Calu3 (cell line): Measurements from ENCODE around the gene VPS54. TPM values are rescaled to one million over a fixed set of nuclear protein-coding genes. Genes with fewer than 3 reads are reported as not detected.
A peak's percentile ranks its signal among the peaks of the same experiment; 100 is the strongest.

ENCODE experiments used
- BruUV-seq: library from RNA; stranded (reverse); fragments of 400-500 nt; replicated peaks from 2 replicates; lab custom pipeline; 2021; lab: Mats Ljungman, UMichigan
- CTCF ChIA-PET: fragments of 300-600 bp; sonication (Branson Sonifier 250); formaldehyde crosslinking; loops from one replicate; lab custom pipeline; 2022; ENCODE audit warnings: antibody characterized with exemption; lab: Charles Lee
- DNase-seq: peaks from one replicate; pipeline ENCODE4 v3.0.0; 2022
- H3K27ac Mint-ChIP-seq: one replicate; pipeline ENCODE4 v1.8.0; 2022; ENCODE audit warnings: mixed read lengths; ENCODE audit not compliant: unreplicated experiment
- H3K27me3 Mint-ChIP-seq: one replicate; pipeline ENCODE4 v1.8.0; 2022; ENCODE audit warnings: mixed read lengths; ENCODE audit not compliant: unreplicated experiment
- H3K36me3 Mint-ChIP-seq: one replicate; pipeline ENCODE4 v1.8.0; 2022; ENCODE audit warnings: mild to moderate bottlenecking, moderate library complexity, mixed read lengths; ENCODE audit not compliant: insufficient read depth, unreplicated experiment
- H3K4me1 Mint-ChIP-seq: one replicate; pipeline ENCODE4 v1.8.0; 2022; ENCODE audit warnings: mild to moderate bottlenecking, low read depth, mixed read lengths; ENCODE audit not compliant: unreplicated experiment
- H3K4me3 Mint-ChIP-seq: one replicate; pipeline ENCODE4 v1.8.0; 2022; ENCODE audit warnings: mild to moderate bottlenecking, low read depth, moderate library complexity, mixed read lengths; ENCODE audit not compliant: unreplicated experiment
- H3K9me3 Mint-ChIP-seq: one replicate; pipeline ENCODE4 v1.8.0; 2022; ENCODE audit warnings: low read depth, mixed read lengths; ENCODE audit not compliant: unreplicated experiment
- intact Hi-C: fragments of 100-400 bp; cut with micrococcal nuclease; formaldehyde crosslinking; loops from one replicate; pipeline ENCODE4 v1.10.0; 2022; ENCODE audit not compliant: unreplicated experiment
- total RNA-seq: library from RNA; stranded (reverse); gene quantifications from 2 replicates; pipeline ENCODE4 v1.2.3, GENCODE V29; 2022
- TF ChIP-seq, protein P1 (sequence below): fragments of 200-600 bp; IDR thresholded peaks from one replicate; pipeline ENCODE4 v1.8.0; 2022; ENCODE audit warnings: antibody characterized with exemption; ENCODE audit not compliant: unreplicated experiment

The VPS54 gene
- total RNA-seq, 1 experiment from 2014 or later, result 11.7 TPM

DNA sequence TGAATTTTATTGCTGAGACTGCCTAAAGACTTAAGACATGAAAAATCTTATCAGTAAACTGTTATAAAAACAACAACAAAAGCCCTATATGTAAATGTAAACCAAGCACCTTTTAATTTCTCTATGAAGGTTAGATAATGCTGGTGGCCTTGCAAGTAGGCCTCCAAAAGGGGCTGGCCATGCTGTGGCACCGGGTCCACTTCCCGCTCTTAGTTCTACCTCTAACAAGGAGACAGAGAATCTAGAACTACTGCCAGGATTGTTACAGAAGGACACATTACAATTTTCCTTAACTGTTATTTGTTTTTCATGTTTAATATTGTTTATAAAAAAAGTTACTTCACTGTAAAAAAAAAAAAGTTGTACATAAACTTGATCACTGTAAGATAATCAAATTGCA is 128.6 kb downstream of the VPS54 start:
- no peaks in the 10 kb centered on the region for H3K4me1 Mint-ChIP-seq
- CTCF ChIA-PET, result no interaction called here

DNA sequence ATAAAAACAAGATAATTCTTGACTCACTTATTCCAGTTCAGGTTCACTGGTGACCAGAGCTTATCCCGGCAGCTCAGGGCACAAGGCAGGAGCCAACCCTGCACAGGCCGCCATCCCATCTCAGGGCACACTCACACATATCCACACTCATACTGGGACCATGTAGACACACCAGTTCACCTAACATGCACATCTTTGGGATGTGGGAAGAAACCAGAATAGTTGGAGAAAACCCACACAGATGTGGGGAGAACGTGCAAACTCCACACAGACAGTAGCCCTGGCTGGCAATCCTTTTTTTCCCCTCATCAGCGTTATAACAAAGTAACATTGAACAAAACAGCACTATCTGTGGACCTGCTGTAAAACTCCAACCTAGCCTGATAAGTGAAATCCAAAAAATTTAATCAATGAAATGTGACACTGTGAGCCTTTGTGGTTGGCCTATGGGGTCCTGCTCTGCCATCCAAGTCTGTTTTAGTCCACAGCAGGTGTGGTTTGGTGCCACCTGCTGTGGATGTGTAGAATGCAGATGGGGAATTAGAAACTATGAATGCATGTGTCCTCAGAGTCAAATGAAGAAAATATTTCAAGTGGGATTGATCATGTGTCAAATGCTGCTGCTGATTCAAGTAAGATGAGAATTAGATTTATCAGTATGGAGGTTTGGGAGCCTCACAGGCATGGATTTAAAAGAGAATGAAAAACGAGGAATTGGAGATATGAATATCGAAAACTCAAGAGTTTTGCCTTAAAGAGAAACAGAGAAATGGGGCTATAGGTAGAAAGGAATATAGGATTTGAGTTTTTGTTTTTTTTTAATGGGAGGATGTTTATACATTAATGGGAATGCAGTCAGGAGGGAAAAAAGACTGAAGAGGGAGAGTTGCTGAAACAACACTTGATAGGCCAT is 130.5 kb downstream of the VPS54 start:
- no peaks in the 10 kb centered on the region for H3K9me3 Mint-ChIP-seq
- CTCF ChIA-PET, result no interaction called here
- H3K4me3 Mint-ChIP-seq, result no peak overlapping the region
- BruUV-seq, result no TSS peak
- H3K27ac Mint-ChIP-seq, result no peak overlapping the region
- DNase-seq, result peak; percentile 59
- no peaks in the 10 kb centered on the region for H3K4me1 Mint-ChIP-seq
- H3K27me3 Mint-ChIP-seq, result no peaks in the 10 kb centered on the region
- H3K36me3 Mint-ChIP-seq, result peaks cover 43% of the 10 kb centered on the region
- intact Hi-C loops, result loop anchor here (1.0 to 10.0 kb wide), 2 partner anchors 196 to 304 kb away; partner anchors contain the start of genes MDH1 and WDPCP
- TF ChIP-seq, protein P1, sequence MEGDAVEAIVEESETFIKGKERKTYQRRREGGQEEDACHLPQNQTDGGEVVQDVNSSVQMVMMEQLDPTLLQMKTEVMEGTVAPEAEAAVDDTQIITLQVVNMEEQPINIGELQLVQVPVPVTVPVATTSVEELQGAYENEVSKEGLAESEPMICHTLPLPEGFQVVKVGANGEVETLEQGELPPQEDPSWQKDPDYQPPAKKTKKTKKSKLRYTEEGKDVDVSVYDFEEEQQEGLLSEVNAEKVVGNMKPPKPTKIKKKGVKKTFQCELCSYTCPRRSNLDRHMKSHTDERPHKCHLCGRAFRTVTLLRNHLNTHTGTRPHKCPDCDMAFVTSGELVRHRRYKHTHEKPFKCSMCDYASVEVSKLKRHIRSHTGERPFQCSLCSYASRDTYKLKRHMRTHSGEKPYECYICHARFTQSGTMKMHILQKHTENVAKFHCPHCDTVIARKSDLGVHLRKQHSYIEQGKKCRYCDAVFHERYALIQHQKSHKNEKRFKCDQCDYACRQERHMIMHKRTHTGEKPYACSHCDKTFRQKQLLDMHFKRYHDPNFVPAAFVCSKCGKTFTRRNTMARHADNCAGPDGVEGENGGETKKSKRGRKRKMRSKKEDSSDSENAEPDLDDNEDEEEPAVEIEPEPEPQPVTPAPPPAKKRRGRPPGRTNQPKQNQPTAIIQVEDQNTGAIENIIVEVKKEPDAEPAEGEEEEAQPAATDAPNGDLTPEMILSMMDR, result peak; percentile 76

More for the DNA sequence above, 128.6 kb downstream of the VPS54 start:
- Mint-ChIP-seq H3K9me3 (no peaks in the 10 kb centered on the region), H3K27me3 (no peaks in the 10 kb centered on the region), H3K27ac (no peak overlapping the region), H3K4me3 (no peak overlapping the region), H3K36me3 (peaks cover 35% of the 10 kb centered on the region)
- no peak for DNase-seq
- intact Hi-C loops, result loop anchor here (5.0 kb wide), 1 partner anchor 43 kb away; no protein-coding TSS in a partner anchor
- BruUV-seq, result no TSS peak
- TF ChIP-seq, protein P1, result no peak

DNA sequence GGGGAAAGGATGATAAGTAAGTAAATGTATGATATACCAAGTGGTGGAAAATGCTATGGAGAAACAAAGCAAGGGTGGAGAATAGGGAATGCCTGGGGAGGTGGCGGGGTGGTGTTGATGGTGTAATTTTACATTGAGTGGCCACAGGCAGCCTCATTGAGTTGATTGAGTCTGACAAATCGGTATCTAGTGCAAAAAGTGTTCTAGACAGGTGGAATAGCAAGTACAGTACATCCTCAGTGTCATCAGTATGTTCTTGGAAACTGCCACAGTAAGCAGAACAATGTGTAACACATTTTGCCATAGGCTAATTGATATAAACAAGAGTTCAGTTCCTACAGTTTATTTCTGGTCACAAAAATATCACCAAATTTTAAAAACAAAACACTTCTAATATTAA is 131.2 kb downstream of the VPS54 start:
- TF ChIP-seq, protein P1, result no peak
- Mint-ChIP-seq H3K27ac (no peak overlapping the region), H3K27me3 (no peaks in the 10 kb centered on the region), H3K36me3 (peaks cover 40% of the 10 kb centered on the region), H3K4me1 (no peaks in the 10 kb centered on the region), H3K4me3 (no peak overlapping the region), H3K9me3 (no peaks in the 10 kb centered on the region)
- intact Hi-C loops, result loop anchor here (1.0 to 10.0 kb wide), 2 partner anchors 196 to 303 kb away; partner anchors contain the start of genes MDH1 and WDPCP
- no TSS peak for BruUV-seq
- no peak for DNase-seq
- CTCF ChIA-PET, result no interaction called here

DNA sequence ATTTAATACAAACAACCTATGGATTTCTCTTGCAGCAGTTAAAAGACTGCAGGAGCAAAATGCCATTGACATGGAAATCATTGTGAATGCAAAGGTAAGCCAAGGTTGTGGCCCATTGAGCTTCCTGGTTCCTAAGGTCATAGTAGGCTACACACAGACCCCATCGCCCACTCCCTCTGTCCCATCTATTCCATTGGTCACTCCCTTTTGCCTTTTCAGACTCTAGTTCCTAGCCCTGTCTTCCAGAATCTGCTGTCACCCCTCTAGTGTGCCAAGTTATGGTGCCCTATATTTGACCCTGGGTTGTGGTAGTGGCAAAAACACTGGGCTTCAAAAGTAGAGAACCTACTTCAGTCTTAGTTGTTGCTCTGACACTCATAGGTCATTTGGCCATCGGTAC is 132.8 kb downstream of the VPS54 start:
- no peak overlapping the region for H3K4me3 Mint-ChIP-seq
- CTCF ChIA-PET, result no interaction called here

More for the DNA sequence above, 132.8 kb downstream of the VPS54 start:
- Mint-ChIP-seq H3K27me3 (no peaks in the 10 kb centered on the region), H3K27ac (no peak overlapping the region), H3K36me3 (peaks cover 38% of the 10 kb centered on the region), H3K9me3 (no peaks in the 10 kb centered on the region), H3K4me1 (no peaks in the 10 kb centered on the region)
- TF ChIP-seq, protein P1, result no peak
- intact Hi-C loops, result loop anchor here (10.0 kb wide), 1 partner anchor 302 kb away; the partner anchor contains the start of genes MDH1 and WDPCP
- no TSS peak for BruUV-seq
- no peak for DNase-seq
